HS-27A (cell line): ENCODE results near the gene STK17A.
"Not testable (repeated sequence)": the region's sequence is repeated elsewhere in the genome, so short reads cannot be mapped to it uniquely, and the experiment has no call there.

ENCODE experiments used
- DNase-seq: peaks from one replicate; pipeline ENCODE4 v3.0.0-alpha.2; 2012; ENCODE audit warnings: low read depth, missing footprints

STK17A gene

DNA sequence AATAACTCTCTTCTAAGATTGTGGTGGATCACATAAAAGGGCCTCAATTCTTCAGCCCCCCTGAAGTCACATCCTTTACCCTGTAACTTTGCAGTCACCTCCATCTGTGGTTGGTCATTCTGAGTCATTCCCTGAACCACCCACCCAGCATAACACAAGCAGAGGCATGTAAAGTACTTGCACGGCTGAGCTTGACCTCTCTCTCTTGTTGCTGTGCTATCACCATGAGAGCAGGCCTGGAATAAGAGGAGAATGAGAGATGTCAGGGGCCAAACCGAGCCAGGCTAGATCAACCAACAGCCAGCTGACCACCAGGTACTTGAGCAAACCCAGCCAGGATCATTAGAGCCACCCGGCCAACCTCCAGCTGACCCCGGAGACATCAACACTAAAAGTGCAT, 13.5 kb upstream of the STK17A start:
- no peak for DNase-seq

DNA sequence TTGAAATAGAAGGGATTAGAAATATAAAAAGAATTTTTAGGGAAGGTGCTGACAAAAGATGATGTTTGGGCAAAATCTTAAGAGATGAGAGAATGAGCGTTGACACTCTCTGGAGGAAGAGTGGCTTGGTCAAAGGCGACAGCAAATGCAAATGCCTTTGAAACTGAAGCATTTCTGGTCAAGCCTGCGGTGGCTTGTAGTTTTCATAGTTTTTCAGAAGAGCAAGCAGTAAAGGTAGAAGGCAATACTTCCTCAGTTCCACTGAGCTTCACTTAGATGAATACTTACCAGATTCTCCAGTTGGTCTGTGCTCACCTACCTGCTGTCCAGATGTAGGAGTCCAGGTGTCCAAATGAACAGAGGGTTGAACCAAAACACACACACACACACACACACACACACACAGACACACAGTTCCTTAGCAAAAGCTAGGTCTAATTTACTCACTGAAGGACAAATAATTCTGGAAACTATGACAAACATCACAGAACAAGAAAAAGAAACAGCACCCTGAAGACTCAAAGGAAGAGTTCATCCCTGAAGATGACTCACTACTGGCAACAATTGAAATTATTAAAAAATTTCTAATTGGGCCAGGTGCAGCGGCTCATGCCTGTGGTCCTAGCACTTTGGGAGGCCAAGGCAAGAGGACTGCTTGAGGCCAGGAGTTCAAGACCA, 12.1 kb upstream of the STK17A start:
- no peak for DNase-seq

DNA sequence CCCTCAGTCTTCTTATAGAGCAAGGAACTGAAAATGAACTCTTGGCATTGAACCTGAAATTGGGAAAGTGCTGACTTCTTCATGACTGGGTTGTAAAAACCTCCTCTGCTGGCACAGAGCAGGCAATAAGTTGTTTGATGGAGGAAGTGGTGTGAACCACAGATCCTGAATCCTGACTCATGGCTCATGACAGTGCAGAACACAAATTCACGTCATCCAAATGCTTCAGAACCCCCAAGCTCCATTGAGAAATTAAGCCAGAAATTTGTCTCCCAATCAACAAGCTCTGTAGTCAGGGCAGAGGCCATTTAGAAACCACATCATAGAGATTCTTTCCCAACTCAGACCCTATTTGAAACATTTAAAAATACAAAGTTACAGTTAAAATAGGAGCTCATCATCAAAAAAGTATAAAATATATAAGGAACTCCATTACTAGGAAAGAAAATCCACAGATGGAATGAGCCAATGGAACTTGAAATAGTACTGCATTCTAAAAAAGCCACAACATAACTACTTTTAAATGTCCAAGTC, 10.3 kb upstream of the STK17A start:
- DNase-seq = peak; percentile 59

DNA sequence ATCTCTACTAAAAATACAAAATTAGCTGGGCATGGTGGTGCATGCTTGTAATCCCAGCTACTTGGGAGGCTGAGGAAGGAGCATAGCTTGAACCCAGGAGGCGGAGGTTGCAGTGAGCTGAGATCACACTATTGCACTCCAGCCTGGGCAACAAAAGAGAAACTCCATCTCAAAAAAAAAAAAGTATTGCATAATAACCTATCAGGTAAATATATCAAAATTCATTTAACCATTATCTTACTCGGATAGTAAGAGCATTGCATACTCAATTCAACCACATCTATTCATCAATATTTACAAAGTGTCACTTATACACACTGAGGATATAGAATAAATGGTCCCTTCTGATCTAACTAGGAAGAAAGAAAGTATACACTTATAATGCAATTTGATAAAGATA, 9.1 kb upstream of the STK17A start:
- not testable (repeated sequence) for DNase-seq

DNA sequence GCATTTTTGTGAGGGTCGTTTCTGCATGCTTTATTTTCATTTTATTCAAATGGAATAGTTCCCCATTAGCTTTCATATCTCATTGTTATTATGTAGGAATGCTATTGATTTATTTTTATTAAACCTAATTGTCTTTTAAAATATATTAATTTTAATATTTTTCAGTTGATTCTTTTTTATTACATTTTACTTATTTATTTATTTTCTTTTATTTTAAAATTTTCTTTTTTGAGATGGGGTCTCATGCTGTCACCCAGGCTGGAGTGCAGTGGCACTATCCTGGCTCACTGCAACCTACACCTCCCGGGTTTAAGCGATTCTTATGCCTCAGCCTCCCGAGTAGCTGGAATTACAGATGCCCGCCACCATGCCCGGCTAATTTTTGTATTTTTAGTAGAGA, 7.4 kb upstream of the STK17A start:
- no peak for DNase-seq

DNA sequence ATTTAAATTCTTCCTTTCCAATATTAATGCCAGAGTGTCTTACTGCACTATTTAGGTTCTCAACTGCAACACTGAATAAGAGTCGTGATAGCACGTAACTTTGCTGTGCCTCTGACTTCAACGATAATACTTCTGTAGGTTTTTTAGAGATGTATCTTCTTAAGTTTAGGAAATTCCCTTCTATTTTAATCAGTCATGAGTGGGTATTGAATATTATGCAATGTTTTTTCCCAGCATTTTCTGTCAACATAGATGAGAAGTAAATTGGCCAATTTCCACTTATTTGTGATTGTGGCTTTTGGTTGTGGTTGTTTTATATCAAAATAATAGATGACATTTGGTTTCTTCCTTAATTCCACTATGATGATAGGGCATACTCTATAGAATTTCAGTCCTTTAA, 6.7 kb upstream of the STK17A start:
- no peak for DNase-seq

DNA sequence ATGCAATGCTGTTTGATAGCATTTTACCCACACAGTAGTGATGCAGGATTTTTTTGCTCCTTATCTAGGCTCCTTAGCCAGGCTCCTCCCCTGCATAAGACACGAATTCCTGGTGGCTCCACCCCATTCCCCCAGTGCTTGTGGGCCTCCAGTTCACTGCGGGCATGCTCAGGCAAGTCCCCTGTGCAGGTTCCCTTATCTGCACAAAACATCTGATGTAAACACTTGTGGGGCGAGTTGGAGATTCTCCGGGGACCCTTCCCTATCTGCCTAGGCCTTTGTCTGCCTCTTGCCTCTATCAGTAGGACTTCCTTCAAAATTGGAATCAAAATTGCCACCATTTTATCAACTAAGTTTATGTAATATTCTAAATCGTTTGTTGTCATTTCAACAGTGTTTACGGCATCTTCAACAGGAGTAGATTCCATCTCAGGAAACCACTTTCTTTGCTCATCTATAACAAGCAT, 5.4 kb upstream of the STK17A start:
- DNase-seq = no peak

DNA sequence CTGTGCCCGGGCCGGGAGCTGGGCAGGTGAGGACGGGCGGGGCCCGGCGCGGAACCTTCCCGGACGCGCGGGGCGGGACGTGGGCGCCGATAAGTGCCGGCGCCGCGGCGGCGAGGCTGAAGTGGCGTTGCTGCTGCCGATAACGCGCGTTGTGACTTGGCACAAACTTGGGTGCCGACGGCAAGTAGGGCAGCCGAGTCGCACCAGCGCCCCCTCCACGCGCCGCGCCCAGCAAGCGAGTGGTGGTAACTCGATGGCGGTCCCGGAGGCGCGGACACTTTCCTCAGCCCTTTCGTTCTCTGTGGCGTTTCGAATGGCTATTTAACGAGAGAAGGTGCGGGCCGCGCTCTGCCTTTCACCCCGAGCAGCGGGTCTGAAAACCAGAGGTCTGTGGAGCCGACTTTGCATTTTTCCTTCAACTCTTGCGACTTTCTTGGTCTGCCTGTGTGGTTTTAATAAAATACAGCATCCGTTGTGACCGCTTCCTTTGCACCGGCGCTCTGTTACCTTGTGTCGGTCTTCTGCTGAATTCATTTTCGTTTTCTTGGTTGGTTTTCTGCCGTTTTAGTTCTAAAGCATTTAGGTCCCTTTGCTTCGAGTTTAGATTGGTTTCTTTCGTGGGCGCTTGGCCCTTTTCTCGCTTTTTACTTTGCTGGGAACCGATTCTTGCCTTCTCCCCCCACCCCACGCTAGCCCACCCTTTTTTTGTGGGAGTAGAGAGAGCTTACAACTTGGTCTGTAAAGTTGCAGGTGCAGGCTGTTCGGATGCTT, 701 bp downstream of the STK17A start:
- DNase-seq = no peak

DNA sequence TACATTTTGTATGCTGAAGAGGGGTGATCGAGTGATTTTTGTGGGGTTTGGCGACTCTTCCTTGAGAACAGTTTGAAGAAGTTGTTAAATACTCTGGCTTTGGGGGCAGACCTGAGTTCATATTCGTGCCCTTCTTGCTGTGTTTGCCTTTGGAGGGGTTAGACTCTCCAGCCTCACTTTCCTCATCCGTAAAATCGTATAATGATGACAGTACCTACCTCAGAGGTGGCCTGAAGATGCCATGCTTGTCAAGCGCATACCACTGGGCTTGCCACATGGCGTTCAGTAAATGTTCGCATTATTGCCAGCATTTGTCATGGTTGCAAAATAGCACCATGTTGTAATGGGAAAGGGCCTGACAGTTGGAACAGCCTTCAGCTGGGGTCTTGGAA, 1.3 kb downstream of the STK17A start:
- no peak for DNase-seq

DNA sequence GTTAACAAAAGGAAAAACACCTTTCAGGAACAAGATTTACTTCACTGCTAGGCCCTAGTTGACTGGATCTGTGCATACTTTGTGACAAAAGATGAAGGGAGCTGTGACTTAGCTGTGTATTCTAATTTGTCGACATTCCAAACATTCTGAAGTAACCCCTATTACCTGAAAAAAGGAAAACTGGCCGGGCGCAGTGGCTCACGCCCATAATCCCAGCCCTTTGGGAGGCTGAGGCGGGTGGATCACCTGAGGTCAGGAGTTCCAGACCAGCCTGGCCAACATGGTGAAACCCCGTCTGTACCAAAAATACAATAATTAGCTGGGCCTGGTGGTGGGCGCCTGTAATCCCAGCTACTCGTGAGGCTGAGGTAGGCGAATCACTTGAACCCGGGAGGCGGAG, 1.8 kb downstream of the STK17A start:
- not testable (repeated sequence) for DNase-seq

DNA sequence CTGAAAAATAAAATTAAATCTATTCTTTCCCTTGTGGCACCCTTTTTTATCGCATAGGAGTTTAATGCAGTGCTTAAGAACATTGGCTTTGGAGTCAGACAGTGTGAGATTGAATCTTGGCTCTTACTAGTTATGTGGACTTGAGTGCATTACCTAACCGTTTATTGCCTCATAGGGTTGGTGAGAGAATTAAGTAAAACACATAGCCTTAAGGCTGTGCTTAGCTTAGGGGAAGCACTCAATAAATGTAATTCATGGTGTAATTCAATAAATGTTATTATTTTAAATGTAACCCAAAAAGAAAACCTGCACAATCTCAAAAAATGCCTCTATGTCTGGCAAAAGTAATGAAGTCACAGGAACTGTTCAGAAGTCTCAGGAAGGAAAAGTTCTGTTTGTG, 2.7 kb downstream of the STK17A start:
- no peak for DNase-seq

DNA sequence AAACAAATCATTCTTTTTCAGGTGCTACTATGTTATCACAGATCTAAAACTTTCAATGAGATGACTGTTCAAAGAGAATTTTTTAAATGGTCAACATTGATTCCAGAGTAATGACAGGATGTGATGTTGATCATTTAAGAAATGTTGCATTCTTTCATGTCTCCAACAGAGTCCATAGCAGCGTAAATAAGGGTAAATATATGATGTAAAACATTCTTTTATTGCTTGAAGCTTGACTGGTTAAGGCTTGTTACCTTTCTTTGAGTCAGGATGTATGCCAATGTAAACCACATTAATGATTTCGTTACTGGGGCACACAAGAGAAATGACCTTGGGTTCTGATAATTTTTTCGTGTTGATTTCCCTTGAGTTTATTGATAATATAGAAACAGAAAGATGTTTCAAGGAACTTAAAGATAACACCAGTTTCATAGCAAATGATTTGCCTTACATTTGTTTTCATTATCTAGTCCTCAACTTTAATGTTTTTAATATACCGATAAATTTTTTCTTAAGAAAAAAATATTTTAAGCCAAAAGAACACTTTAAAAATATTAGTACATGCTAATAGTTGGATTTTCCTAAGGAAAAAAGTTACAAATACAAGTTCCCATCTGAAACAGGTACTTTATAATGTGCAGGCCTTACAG, 3.5 kb downstream of the STK17A start:
- DNase-seq = no peak

DNA sequence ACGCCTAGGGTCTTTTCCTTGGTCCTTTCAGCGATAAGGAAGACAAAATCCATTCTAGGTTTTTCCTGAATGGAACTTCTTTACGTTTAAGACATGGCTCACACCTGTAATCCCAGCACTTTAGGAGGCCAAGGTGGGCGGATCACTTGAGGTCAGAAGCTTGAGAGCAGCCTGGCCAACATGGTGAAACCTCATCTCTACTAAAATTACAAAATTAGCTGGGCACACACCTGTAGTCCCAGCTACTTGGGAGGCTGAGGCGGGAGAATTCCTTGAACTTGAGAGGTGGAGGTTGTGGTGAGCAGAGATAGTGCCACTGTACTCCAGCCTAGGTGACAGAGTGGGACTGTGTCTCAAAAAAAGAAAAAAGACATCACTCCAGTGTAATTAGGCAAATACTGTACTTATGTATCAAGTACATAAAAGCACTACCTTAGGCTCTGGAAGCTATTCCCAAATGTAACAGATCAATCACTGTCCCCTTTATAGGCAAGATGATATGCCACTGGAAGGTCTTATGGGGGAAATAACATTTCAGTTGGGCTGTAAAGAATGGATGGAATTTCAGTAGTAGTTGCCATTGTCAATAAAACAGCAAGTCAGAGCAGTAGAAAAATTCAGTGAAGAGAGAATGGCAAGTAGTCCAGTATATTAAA, 5.7 kb downstream of the STK17A start:
- DNase-seq = no peak

DNA sequence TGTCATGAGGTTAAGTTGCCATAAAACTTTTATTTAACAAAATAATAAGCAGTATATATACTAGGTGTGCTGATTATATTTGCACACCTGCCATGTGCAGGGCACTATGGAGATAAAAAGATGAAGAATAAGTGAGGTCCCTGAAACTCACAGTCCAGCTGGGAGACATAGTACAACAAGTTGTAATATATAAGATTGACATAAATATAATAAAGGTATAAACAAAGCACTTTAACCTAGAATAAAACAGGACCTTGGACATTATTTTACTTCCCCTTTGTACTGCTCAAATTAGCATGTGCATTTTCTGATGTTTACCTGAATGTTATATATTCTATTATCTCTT, 6.2 kb downstream of the STK17A start:
- no peak for DNase-seq

DNA sequence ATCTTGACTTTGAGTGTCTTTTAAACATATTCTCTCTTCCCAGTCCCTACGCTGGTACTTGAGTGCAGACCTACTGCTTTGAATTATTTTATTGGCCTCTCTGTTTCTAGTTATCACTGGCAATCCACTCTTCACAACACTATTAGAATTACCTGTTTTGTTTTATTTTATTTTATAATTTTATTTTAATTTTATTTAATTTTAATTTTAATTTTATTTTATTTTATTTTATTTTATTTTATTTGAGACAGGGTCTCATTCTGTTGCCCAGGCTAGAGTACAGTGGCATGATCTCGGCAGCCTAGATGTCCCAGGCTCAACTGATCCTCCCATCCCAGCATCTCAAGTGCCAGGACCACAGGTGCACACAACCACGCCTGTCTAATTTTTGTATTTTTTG, 6.8 kb downstream of the STK17A start:
- DNase-seq = no peak

DNA sequence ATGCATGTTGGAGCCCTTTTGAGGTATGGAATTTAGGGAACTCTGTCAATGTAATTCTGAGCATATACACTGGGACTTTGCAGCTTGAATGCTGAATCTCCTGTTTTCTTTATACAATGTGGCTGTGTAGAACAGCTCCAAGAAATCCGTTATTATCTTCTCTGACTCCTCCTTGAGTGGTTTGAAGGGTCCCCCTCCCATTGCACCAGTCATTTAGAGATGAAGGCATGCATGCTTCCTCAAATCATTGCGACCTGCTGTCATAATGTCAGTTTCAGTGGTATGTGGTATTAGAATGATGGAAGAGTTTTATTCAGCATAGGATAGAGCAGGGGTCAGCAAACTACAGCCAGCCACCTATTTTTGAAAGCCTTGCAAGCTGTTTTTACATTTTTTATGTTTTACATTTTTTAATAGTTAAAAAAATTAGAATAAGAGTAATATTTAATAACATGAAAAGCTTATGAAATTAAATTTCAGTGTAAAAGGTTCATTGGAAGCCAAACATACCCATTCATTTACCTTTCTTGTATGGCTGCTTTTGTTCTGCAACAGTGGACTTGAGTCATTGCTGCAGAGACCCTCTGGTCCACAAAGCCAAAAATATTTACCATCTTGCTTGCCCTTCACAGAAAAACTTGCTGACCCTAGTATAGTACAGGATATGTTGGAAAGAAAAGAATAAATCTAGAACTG, 8.1 kb downstream of the STK17A start:
- DNase-seq = no peak

DNA sequence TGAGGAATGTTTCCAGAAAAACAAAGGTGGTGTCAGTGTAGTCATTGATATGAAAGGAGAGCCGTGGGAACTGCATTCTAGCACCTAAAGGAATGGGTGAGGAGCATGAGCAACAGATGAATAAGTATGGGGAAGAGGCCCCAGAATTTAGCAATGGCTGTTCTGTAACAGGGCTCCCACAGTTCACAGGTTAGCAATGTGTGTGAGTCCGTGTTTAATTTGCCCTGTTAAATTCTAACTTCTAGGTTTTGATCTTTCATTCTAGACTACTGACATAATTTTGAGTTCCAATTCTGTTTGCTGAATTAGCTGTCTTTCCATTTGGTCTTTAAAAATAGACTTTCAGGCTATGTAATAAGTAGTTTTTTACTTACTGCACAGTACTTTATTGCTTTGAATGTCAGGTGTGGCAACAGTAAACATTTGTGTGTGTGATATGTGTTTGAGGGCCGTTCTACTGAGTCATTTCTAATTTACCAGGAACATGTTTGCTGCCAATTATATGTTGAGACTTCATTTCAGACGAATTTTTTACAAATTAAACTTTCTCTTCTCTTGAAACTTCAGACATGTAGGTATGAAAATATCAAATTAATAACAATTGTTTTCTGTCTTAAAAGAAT, 8.8 kb downstream of the STK17A start:
- DNase-seq = no peak

DNA sequence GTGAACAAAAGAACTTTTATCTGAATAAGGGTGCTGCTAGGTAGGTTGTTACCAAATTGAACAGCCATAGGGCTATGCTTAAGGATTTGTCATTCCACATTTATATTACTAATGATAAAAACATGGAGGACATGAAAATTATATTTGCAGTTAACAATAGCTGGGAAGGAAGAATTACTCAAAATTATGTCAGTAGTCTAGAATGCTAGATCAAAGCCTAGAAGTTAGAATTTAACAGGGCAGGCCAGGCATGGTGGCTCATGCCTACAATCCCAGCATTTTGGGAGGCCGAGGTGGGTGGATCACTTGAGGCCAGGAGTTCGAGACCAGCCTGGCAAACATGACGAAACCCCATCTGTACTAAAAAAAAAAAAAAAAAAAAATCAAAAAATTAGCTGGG, 9.4 kb downstream of the STK17A start:
- no peak for DNase-seq

DNA sequence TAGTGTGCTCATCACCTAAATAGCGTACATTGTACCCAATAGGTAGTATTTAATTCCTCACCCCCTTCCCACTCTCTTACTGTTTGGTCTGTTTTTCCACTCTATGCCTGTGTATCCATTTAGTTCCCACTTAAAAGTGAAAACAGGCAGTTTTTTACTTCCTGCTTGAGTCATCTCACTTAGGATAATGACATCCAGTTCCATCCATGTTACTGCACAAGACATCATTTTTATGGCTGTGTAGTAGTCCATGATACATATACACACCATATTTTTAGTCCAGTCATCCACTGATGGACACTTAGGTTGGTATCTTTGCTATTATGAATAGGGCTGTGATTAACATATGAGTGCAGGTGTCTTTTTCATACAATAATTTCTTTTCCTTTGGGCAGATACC, 10.1 kb downstream of the STK17A start:
- no peak for DNase-seq

DNA sequence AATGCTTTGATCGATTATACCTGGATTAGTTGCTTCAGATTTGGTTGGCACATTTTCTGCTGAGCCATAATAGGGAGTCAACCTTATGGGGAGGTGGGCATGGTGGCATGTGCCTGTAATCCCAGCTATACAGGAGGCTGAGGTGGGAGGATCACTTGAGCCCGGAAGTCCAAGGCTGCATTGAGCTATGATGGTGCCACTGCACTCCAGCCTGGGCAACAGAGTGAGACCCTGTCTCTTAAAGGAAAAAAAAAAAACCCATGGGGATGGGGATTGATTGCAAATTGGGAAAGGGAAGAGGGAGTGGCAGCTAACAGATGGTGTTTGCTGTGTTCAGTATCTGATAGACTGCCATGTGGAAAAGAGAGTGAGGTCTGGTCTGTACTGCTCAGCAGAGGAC, 11.1 kb downstream of the STK17A start:
- DNase-seq = no peak

DNA sequence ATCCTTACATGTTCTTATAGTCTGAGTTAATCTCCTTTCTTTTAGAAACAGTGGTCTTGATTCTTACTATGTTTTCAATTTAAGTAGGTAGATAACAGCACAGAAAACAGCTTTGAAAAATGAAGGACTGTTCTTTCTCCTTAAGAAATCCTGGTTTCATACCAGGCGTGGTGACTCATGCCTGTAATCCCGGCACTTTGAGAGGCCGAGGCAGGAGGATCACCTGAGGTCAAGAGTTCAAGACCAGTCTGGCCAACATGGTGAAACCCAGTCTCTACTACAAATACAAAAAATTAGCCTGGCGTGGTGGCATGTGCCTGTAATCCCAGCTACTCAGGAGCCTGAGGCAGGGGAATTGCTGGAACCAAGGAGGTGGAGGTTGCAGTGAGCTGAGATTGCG, 13.5 kb downstream of the STK17A start:
- not testable (repeated sequence) for DNase-seq

DNA sequence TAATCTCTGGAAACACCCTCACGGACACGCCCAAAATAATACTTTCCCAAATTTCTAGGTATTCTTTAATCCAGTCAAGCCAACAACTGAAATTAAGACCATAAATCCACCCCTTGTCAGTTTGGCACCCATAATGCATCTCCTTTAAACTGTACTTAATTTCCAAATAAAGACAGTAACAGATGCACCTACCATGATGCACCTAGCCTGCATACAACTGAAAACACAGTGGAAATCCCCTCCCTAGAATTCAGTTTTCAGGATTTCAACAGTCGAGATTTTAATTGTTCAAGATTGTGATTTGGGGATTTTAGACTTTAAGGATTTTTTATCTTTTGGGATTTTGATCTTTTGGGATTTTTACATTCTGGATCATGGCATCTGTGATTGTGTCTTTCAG, 17.1 kb downstream of the STK17A start:
- no peak for DNase-seq
